Dedifferentiated amniotic fluid mesenchymal stem cell (primary cell): ENCODE data around the gene SNRPB.

Experiments
- DNase-seq: peaks from one replicate; pipeline ENCODE4 v3.0.0-alpha.2; 2016; ENCODE audit errors: extremely low spot score

SNRPB gene

DNA sequence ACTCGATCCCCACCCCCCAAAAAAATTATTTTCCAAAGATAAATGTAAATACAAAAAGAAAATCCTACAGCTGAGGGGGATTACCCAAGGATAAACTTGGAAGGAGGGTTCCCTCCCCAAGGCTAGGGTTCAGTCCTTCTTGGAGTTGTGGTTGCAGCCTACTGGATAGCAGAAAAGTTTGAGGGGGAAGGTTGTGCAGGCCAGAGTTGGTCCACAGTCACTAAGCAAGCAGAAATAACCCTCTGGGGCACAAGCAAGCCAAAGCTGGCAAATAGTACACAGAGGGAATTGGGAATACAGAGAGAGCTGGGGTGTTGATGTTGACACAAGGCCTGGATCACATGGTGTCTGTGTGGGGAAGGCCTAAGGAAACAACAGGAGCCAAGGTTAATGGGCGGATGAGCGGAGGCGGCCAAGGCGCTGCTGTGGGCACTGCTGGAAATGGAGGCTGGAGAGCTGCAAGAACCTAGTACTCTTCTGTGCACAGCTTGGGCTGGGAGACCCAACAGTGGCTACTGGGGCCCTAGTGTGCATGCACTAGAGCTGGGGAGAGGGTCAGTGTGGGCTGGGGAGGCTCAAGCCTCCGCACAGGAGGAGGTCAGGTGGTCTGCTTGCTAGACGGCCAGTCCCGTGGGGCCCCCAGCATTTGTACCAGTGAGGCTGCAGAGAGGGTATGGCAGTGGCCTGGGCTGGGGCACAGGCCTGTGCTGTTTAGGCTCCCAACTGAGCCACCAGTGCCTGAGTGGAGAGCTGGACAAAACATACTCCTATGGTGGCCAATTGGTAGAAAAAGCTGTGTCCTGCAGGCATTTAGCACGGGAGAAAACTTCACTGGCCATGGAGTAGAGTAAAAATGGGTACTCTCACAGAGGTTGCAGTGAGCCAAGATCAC lies 5.5 kb upstream of the SNRPB start:
- DNase-seq = no peak

DNA sequence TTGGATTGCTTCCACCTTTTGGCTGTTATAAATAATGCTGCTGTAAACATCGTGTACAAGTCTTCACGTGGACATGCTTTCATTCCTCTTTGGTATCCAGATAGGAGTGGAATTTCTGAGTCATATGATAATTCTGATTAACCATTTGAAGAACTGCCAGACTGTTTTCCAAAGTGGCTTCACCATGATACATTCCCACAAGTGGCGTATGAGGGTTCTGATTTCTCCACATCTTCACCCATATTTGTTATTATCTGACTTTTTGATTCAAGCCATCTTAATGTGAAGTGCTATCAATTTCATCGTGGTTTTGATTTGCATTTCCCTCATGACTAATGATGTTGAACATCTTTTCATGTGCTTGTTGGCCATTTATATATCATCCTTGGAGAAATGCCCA lies 2.9 kb upstream of the SNRPB start:
- DNase-seq = no peak

DNA sequence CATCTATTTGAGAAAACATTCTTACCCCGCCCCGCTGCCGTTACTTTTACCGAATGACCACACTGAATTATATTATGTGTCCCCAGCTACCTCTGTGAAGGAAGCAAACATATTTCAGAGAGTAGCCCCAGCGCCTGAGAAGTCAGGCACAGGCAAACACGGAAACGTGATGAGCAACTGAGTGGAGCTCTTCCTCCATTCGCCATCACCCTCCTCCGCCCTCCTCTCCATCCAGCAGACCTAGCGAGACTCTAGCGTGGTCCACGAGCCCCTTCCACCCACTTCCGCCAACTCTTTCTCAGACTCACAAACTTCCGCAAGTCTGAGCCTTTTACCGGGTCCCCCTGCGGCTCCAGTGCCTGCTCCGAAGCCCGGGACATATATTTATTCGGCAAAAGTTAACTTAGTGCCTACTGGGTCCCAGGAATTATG lies 582 bp downstream of the SNRPB start:
- DNase-seq = peak; percentile 39

DNA sequence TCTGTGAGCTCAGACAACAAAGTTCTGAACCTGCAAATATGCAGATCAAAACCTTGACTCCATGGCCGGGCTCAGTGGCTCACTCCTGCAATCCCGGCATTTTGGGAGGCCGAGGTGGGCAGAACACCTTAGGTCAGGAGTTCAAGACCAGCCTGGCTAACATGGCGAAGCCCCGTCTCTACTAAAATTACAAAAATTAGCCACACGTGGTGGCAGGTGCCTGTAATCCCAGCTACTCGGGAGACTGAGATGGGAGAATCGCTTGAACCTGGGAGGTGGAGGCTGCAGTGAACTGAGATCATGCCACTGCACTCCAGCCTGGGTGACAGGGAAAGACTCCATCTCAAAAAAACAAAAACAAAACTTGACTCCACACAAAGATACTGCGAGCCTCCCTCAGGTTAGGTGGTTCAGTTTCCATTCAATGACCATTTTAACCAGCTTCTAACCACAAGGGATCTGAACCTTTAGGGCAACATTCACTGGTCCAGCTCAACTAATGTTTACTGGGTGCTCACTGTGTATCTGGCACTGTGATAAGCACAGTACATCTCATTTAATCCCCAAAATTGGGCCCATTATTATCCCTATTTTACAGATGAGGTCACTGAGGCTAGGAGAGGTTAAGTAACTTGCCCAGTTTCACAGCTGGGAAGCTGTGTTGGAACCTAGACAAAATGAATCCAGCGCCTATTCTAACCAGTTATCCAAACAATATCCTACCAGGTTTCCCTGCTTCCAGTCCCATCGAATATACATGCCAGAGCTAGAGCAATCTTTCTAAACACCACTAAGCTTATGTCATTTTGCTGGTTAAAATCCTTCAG lies 1.8 kb downstream of the SNRPB start:
- no peak for DNase-seq

DNA sequence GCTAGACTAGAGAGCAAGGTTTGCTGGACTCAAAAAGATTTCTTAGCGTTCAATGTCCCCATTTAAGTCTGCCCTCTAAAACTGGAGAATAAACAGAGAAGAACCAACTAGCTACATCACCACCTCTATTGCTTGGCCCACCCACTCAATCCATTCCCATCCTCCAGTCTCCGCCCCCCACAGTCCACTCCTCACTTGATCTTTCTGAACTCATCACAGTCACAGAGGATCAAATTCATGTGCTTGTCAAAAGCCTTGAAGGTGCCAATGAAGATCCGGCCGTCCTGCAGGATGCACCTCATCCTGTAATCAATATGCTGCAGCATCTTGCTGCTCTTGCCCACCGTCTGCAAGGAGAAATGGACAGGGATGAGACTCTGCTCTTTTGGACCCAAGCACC lies 3.2 kb downstream of the SNRPB start:
- DNase-seq = no peak

DNA sequence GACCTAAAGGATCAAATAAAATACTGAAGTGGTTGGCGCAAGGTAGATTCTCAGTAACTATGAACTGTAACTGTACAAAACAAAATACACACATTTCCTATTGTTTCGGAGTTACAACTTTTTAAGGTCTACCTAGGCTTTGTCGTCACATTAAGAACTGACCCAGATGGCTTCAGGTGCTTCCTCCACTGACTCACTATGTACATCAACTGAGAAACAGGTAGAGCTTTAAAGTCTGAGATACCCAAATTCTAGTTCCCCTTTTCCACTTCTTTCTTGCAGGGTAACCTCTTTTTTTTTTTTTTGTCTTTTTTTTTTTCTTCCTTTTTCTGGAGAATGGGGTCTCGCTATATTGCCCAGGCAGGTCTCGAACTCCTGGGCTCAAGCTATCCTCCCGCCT lies 5.5 kb downstream of the SNRPB start:
- no peak for DNase-seq

DNA sequence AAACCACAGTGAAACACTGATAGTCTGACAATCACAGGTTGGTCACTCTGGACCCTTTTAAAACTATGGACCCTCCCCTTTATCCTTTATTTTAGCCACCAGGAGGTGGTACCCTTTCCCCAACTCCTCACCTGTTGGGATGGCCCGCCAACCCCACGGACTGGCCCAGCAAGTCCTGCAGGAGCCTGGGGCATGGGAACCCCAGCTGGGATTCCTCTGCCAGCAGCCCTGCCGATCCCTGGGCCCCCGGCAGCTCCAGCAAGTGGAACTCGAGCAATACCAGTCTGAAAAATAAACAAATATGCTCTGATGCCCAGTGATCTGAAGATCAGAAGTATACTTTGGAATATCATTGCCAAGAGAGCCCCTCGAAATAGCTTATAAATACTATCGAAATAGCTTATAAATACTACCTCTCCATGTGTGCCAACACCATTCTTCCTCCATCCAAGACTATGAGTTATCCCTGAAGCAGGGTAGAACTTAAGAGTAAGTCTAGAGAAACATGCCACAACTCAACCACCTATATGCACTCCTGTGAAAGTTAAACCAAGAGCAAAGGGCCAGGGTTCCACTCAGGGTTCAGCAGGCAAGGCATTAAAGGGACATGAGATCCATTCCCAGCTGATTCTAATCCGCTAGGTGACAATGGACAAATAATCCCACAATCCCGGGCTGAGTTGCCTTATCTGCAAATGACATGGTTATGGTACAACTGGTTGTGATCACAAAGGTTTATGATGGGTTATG lies 6.8 kb downstream of the SNRPB start:
- DNase-seq = no peak

DNA sequence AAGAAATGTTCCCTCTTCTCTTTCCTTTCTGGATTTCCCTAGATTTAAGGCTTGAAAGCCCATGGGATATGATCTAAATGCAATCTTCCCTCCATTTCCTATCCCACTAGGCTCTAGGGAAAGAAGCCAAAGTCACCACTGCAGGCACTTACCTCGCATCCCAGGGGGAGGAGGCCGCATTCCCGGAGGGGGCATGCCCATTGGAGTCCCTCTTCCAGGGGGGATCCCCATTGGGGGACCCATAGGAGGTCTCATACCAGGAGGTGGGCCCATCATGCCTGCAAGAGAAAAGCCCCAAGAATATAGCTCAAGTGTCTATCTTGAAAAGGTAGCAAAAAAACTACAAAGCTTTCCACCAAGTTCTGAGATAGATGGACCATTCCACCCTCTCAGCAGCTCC lies 8.1 kb downstream of the SNRPB start:
- no peak for DNase-seq

DNA sequence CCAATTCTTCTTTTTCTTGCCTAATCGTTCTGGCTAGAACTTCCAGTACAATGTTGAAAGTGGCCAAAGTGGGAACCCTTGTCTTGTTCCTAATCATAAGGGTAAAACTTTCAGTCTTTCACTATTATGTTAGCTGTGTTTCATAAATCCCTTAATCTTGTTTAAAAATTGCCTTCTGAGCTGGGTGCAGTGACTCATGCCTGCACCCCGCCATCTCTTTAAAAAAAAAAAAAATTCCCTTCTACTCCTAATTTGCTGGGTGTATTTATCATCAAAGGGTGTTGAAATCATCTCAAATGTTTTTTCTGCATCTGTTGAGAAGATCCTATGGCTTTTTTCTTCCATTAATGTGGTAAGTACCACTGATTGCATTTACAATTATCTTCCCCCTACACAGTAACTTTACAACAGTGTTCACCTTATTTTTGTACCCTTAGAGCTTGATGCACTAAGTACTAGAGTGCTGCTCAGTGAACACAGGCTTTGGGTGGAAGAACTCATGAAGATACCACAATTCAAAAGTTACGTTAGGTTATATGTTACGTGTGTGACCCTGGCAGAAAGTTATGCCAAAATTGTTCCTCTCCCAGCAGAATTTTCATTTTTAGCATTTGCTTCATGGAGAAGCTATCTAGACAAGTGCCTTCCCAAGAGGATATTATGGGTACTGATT lies 9.7 kb downstream of the SNRPB start:
- no peak for DNase-seq

DNA sequence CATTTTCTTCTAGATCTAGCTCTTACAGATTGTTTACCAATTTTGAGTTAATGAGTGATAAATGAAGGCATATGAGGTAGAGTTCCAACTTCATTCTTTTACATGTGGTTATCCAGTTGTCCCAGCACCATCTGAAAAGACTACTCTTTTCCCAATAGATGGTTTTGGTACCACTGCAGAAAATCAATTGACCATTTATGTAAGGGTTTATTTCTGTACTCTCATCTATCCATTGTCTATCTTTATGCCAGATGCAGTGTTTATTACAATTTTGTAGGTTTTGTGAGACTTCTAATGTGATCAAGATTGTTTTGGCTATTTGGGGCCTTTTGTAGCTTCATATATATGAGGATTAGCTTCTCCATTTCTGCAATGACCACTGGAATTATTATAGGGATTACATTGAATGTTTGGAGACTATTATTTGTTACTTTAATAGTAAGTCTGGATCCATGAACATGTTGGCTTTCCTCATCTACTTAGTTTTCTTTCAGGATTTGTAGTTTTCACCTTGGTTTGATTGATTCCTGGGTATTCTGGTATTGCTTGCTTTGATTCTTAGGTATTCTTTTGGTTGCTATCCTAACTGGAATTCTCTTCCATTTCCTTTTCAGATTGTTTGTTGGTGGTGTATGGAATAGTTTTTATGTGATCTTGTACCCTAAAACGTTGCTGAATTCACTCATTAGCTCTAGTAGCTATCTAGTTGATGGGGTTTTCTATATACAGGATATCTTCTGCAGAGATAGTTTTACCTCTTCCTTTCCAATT lies 10.4 kb downstream of the SNRPB start:
- no peak for DNase-seq

DNA sequence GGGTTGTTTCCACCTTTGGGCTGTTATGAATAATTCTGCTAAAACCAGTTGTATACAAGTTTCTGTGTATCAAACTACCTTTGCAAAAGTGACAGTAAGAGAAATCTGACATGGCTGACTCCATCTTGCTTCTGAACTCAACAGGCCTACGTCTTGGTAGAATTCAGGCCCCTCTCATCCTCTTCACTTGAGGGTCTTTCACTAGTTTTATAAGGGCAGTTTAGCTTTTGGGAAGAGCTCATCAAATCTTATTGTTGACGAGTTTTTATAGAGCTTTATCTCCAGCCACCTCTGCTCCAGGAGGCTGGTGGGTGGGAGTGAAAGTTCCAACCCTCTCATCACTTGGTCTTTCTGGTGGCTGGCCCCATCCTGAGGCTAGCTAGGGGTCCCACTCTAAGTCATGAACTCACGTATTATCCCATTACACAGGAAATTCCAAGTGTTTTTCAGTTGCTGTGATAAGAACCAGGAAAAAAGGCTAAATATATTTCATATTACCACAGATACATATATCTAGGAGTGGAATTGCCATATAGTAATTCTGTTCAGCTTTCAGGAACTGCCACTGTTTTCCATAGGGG lies 11.6 kb downstream of the SNRPB start:
- no peak for DNase-seq

DNA sequence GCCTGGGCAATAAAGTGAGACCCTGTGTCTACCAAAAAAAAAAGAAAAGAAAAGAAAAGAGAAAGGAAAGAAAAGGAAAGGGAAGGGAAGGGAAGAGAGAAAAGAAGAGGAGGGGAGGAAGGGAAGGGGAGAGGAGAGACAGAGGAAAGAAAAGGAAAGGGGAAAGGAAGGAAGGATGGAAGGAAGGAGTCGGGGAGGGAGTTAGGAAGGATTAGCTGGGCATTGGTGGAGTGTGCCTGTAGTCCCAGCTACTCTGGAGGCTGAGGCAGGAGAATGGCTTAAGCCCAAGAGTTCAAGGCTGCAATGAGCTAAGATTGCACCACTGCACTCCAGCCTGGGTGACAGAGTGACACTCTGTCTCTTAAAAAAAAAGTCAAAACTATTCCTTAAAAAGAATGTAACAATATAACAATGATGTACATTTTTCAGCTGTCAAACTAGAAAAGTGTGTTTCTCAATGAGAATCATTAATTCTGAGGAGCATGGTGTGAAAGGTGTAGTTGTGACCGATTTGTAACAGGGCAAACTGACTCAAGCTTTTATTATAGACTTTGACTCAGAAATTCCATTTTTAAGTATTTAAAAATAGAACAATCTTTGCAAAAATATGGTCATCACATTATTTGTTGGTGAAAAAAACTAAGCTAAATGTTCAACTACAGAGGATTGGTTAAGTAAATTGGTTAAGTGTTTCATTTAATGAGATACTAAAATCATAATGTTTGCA lies 14.7 kb downstream of the SNRPB start:
- no peak for DNase-seq

DNA sequence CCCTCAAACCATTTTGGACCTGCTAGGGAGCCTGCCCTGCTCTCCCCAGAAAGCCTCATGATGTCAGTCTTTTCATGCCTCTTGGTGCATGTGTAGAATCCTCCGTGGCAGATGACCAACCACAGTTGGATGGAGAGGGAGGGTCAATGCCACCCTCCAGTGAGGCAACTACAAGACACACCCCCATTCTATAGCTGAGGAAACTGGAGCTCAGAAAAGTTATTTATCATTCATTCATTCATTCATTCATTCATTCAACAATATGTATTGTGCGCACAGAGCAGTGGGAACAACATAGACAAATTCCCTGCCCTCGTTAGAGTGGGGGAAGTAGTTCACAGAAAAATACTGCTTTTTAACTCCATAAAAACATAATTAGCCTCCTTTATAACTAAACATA lies 16.8 kb downstream of the SNRPB start:
- DNase-seq = no peak

DNA sequence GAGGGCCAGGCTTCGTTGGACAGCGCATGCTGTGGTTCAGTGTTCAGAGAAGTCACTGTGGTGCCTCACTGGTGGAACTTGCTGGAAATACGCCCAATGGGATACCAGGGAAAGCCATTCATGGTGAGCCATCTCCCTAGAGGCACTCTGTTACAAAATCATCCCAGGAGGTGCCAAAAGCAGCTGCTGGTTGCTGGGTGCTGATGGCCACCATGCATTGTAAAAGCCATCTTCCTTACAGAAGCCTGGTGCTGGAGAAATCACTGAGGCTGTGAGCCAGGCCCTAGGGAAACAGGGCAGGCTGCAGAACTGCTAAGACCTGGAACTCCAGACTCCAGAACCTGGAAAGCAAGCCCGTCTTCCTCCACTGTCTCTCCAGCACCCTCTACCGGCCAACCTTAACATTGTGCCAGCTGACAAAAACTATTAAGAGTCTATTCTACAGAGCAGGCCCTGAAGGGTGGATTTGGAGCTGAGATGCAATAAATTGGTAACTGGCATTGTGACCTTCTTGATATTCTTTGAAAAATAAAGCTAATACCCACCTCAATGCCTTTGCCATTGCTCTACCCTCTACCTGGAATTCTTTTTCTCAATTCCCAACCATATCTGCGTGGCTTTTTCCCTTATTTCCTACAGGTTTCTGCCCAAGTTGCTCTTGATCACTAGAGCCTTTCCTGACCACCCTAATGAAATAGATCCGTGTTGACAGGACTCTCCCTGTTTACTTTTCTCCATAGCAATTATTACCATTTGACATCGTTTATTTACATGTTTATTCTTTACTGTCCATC lies 18.5 kb downstream of the SNRPB start:
- peak; percentile 78 for DNase-seq

DNA sequence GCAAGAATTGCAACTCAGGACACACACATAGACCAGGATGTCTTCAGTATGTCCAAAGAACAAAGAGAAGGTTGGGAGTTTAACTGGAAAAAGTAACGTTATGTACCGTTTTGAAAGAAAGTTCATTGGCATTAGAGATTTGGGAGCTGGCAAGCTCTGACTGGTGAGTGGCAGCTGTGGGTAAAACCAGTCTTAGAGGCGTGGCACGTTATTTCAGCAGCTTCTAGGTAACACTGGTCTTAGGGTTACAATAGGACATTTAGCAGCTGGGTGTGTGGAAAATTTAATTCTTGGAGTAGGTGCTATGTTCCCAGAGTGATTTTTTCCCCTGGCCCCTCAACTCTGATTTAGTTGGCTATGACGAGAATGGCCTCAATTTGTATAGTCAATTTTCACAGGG lies 19.2 kb downstream of the SNRPB start:
- no peak for DNase-seq

DNA sequence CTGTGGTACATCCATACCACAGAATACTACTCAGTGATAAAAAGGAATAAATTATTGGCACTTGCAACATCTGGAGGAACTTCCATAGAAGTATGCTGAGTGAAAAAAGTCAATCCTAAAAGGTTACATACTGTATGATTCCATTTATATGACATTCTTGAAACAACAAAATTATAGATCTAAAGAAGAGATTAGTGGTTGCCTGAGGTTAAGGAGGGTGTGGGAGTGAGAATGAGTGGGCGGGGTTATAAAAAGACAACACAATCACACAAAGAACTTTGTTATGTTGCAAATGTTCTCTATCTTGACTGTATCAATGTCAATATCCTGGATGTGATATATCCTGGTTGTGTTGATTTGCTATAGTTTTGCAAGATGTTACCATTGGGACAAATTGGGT lies 21.2 kb downstream of the SNRPB start:
- no peak for DNase-seq

DNA sequence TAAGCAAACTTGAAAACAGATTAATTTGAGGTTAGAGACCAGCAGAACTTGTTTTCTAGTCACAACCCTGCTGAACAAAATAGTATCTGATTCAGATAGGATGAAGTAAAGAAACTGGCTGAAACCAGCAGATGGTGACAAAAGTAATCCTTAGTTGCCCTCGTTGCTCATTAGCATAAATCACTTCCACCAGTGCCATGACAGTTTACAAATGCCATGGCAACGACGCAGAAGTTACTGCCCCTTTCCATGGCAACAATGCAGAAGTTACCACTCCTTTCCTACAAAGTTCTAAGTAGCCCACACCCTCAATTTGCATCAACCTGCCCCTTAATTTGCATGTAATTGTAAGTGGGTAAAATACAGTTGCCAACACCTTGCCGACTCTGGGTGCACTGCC lies 23.7 kb downstream of the SNRPB start:
- DNase-seq = no peak

DNA sequence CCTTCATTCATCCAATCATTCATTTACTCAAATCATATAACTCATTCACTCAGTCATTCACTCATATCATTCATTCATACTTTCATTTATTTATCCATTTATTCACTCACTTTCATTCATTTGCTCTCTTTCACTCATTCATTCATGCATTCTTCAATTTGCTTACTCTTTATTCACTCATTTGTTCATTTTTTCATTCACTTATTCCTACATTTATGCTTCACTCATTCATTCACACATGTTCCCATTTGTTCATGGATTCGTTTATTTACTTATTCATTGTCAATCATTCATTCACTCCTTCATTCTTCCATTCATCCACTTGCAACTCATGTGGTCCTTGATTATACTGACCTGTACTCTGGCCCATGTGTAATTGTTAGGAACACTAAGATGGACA lies 39.4 kb downstream of the SNRPB start:
- no peak for DNase-seq

DNA sequence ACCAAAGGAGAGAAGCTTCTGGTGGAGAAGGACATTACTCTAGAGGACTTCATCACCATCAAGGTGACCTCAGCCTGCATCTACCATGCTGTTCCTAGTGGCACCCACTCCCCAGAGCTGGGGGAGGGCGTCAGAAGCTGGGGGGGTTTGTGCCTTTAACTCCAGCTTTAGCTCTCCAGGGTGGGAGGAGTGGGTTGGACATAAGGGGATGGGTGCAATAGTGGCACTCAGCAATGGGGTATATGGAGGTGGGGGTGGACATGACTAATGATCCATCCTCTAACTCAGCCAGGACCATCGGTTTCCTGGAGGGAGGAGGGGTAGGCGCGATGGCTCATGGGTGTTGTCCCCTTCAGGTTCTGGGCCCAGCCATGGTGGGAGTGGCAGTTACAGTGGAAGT lies 40.1 kb downstream of the SNRPB start:
- DNase-seq = no peak
